Stimulated activated CD8-positive, alpha-beta memory T cell treated with anti-CD3 and anti-CD28 coated beads, Interleukin-2, amount 100 ng/mL, for 48 hours (primary cell): Measurements from ENCODE around the gene KRTAP13-3.

ENCODE experiments used
- DNase-seq, 2 donors: peaks; one replicate each; pipeline ENCODE4 v3.0.0-alpha.2; 2020; ENCODE audit warnings: low read depth in 2 of 2

Gene KRTAP13-3, protein sequence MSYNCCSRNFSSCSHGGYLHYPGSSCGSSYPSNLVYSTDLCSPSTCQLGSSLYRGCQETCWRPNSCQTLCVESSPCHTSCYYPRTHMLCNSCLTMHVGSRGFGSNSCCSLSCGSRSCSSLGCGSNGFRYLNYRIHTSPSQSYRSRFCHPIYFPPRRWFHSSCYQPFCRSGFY

GRCh38 chr21:30425826-30426225 is at the start of gene KRTAP13-3:
Gene KRTAP13-3 (minus strand): TSS chr21:30425926. CDS start chr21:30425912, 14 bp downstream.
- DNase-seq: no peak

DNA sequence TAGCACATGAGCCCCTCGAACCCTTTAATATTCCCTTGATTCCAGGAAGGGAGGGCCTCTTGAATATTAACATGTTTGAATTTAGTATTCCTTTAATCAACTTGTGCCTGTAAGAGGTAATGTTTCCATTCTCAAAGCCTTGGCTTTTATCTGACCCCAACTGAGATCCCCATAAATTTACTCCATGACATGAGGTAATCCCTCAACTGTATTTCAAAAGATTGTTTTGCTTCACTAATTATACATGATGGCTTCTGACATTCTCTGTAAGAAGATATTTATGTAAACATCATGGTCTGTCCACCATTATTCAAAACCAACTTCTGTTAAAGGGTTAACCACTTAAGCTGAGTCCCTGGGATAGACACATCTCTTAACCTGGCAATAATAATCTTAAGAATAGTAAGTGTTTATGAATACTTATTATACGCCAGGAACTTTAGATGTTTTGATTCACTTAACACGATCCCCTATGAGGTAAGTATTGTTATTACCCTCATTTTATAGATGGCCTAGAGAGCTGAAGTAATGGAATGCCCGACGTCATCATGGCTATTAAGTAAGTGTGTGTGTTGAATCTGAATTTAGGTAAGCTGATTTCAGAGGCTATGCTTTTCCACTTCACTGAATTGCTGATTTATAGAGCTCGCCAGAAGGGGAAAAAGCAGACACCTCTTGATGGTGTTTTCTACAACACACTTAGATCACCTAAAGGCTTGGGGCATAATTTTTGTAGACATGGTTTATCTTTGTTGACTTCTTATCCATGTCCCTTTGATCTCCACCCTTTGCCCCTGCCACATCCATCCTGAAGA is 43.4 kb upstream of the KRTAP13-3 start:
- no peak for DNase-seq

- no peak for DNase-seq
Observed at GRCh38 chr21:30463713-30464112, 38.0 kb upstream of the KRTAP13-3 start.

DNA sequence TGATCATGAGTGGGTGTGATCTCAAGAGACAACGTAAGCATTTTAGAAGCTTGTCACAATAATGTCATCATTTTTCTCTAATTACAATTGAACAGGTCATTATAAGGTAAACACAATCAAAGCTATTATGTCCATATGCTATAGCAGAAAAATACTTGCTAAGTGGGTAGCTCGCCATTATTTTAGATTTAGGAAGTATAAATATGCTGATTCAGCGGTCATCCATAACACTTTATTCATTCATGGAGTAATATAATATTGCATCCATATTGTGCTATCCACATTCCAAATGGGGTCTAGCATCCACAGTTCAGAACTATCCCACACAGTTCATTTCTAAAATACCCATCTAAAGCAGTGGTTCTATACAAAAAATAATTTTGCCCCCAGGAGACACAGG is 22.8 kb upstream of the KRTAP13-3 start:
- no peak for DNase-seq

- DNase-seq: no peak
Observed at GRCh38 chr21:30447056-30447455, 21.3 kb upstream of the KRTAP13-3 start.

DNA sequence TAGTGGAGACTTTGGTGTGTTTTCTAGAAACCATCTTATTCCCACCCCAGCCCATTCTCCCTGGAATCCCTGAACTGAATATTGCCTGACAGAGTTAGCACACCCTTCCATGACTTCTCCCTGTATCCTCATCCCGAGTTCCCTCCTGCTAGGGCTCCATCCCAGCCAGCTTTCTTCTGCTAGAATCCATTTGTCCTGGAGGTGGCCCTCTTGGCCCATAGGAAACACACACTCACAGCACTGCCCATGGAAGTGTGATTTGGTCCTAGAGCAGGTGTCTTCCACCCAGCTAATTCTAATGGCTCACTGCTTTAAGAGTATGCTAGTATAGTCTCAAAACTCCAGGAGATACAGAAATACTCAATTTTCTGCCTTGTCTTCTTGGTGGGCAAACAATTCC is 18.5 kb upstream of the KRTAP13-3 start:
- no peak for DNase-seq

- DNase-seq: no peak
Observed at GRCh38 chr21:30443226-30443625, 17.5 kb upstream of the KRTAP13-3 start.

DNA sequence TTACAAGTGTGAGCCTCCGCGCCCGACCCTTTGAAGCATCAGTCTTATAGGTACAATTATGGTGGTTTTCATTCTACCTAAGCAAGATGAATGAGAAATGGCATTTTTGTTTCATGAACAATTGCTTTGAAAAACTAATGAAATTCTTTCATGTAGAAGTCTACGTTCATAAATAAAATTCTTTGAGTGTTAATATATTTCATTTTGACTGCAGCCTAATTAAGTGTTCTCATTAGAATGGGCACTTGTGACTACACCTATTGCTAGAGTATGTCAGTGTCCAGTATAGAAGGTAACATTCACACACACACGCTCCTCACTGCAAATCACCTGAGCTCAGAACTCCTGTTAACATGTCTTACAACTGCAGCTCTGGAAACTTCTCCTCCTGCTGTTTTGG is 14.2 kb upstream of the KRTAP13-3 start, which contains the start of gene KRTAP15-1:
Gene KRTAP15-1 (plus strand): TSS at position 301 of the 400 bp plus-strand sequence. CDS start 53 bp downstream, at position 354.
- no peak for DNase-seq

DNA sequence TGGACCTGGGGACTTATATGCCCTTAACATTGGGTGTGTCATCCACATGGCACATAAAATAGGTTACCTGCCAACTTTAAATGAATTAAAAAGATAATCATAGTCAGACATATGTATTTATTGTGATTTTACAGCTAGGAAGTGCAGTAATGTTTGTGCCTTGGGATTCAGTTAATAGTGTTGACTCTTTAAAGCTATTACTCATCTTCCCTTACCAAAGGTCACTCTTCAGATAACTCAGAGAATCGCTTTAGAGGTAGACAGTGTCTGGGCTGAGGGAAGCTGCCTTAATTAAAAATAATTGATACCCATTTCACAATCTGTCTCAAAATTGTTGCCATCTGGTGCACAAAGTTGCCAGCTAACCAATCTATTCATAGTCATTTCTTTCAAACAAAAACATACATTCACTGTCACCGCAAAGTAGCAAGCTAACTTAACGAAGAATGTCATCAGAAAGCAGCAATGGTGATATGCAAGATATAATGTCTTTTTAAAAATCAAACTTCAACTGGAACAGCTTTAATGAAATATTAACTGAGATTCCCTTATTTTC is 11.4 kb upstream of the KRTAP13-3 start:
- DNase-seq: no peak

- DNase-seq: no peak
Observed at GRCh38 chr21:30434033-30434631, 8.4 kb upstream of the KRTAP13-3 start.

DNA sequence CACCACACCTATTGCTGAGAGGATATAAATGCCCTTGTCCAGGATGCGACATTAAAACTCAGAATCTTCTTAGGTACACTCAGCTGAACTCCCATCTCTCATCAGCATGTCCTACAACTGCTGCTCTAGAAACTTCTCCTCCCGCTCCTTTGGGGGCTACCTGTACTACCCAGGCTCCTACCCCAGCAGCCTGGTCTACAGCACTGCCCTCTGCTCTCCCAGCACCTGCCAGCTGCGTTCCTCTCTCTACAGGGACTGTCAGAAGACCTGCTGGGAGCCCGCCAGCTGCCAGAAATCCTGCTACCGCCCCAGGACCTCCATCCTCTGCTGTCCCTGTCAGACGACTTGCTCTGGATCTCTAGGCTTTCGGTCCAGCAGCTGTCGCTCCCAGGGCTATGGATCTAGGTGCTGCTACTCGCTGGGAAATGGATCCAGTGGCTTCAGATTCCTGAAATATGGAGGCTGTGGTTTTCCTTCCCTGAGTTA is 4.5 kb upstream of the KRTAP13-3 start, which contains the start of gene KRTAP13-4:
Gene KRTAP13-4 (plus strand): TSS at position 51 of the 486 bp plus-strand sequence. CDS start 56 bp downstream, at position 107.
- DNase-seq: no peak

DNA sequence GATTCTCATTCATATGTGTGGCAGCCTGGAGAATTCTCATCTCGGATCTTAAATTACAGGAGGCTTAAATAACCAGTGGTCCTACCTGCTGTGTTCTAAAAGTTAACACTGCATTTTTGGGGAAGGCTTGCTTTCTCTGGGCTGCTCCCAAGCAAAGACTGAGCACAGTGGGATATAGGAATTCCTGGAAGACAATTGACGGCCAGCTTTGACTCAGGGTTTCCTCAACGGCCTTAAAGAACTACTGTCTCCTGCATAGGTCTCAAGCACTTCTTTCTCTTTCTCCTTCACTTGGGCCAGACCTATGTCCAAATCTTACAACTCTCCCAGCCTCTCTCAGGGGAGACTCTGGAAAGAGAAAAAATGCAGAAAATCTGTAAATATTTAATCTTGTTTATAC is 1.0 kb upstream of the KRTAP13-3 start:
- no peak for DNase-seq

GRCh38 chr21:30415993-30416392 is 9.7 kb downstream of the KRTAP13-3 start:
- no peak for DNase-seq

DNA sequence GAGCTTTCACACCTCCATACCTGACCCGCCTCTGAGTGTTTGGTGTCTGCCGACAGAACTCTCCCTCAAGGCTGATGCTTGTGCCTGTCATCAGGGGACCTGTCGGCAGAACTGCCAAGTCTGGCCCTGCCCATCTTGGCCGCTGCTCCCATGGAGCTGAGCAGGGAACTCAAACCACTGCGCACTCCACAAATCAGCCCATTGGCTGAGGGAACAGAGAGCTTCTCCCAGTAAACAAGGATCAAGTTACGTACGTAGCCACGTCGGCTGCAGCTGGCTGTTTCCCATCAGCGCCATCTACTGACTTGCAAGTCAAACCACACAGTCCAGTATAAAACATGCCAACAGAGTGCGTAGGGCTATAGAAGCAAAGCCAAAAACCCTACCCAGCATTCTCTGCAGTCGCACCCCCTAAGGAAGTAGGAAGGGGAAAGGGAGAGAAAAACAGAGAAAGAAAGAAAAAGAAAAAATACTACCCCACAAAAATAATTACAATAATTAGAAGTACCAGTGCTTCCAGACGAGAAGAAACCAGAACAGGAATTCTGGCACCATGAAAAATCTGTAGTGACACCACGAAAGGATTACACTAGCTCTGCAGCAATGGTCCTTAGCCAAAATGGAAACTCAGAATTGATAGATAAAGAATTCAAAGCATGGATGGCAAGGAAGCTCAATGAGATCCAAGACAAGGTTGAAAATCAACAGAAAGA is 16.8 kb downstream of the KRTAP13-3 start:
- DNase-seq: no peak

GRCh38 chr21:30395731-30396130 is 30.0 kb downstream of the KRTAP13-3 start, which contains the start of gene KRTAP13-1:
Gene KRTAP13-1 (plus strand): TSS chr21:30396031. CDS start chr21:30396087, 56 bp downstream.
- no peak for DNase-seq

DNA sequence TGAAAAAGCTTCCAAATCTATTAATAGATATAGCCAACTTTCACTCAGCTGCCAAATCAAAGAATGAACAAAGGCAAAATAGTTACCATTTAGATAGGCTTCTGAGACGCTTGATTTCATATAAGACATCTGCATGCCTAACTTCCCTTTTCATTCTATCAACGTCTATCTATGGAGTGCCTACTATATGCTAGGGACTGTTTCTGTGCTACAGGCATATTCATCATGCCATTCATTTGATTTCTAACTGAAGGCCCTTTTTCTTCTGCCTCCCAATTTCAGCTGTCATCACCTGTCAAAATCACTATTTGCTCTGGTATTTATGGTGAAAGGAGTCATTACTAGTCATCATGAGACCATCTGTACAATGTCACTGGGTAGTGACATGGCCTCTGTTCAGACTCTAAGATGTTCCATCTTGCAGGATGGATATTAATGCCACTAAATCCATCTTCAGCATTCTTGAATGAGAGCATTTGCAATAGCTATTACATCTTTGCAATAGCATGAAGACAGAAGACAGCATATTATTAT is 34.2 kb downstream of the KRTAP13-3 start:
- no peak for DNase-seq

- DNase-seq: no peak
Observed at GRCh38 chr21:30382201-30382600, 43.5 kb downstream of the KRTAP13-3 start.
